HK-2 (cell line): ENCODE measurements around the gene OR5H15.
"Not testable (repeated sequence)": the region's sequence is repeated elsewhere in the genome, so short reads cannot be mapped to it uniquely, and the experiment has no call there.

ENCODE experiments used
- DNase-seq: peaks from one replicate; pipeline ENCODE4 v3.0.0-alpha.2; 2018; ENCODE audit not compliant: unreplicated experiment

Gene OR5H15

GRCh38 chr3:98166396-98166795 lies at the start of gene OR5H15:
Gene OR5H15 (plus strand): TSS chr3:98166696. CDS start chr3:98168700, 2,004 bp downstream.
- no peak for DNase-seq

GRCh38 chr3:98130421-98130820 lies 36.1 kb upstream of the OR5H15 start, which contains the start of gene OR5H1:
Gene OR5H1 (plus strand): TSS chr3:98130721. CDS start chr3:98132698, 1,977 bp downstream.
- no peak for DNase-seq

GRCh38 chr3:98136631-98137030 lies 29.9 kb upstream of the OR5H15 start:
- DNase-seq, result no peak

- not testable (repeated sequence) for DNase-seq
Observed at GRCh38 chr3:98137826-98138557, 28.5 kb upstream of the OR5H15 start.

- no peak for DNase-seq
Observed at GRCh38 chr3:98140531-98140930, 26.0 kb upstream of the OR5H15 start.

- DNase-seq, result no peak
Observed at GRCh38 chr3:98147179-98147578, 19.3 kb upstream of the OR5H15 start, which contains the start of gene OR5H14. Gene OR5H14 (plus strand): TSS chr3:98147479. CDS start chr3:98149386, 1,907 bp downstream.

- no peak for DNase-seq
Observed at GRCh38 chr3:98148751-98149150, 17.7 kb upstream of the OR5H15 start.

GRCh38 chr3:98149456-98149855 lies 17.0 kb upstream of the OR5H15 start:
- DNase-seq, result not testable (repeated sequence)

GRCh38 chr3:98151241-98151640 lies 15.3 kb upstream of the OR5H15 start:
- no peak for DNase-seq

- no peak for DNase-seq
Observed at GRCh38 chr3:98171071-98171470, 4.6 kb downstream of the OR5H15 start.

GRCh38 chr3:98172621-98173020 lies 6.1 kb downstream of the OR5H15 start:
- no peak for DNase-seq

- no peak for DNase-seq
Observed at GRCh38 chr3:98180319-98180890, 13.9 kb downstream of the OR5H15 start.

- no peak for DNase-seq
Observed at GRCh38 chr3:98182196-98182595, 15.7 kb downstream of the OR5H15 start.

GRCh38 chr3:98185180-98185579 lies 18.7 kb downstream of the OR5H15 start:
- DNase-seq, result no peak

- DNase-seq, result no peak
Observed at GRCh38 chr3:98188545-98188944, 22.0 kb downstream of the OR5H15 start.

- not testable (repeated sequence) for DNase-seq
Observed at GRCh38 chr3:98190911-98191310, 24.4 kb downstream of the OR5H15 start.

- DNase-seq, result not testable (repeated sequence)
Observed at GRCh38 chr3:98196293-98196692, 29.8 kb downstream of the OR5H15 start.

GRCh38 chr3:98199020-98199419 lies 32.5 kb downstream of the OR5H15 start:
- no peak for DNase-seq

- no peak for DNase-seq
Observed at GRCh38 chr3:98209244-98209643, 42.7 kb downstream of the OR5H15 start.

- DNase-seq, result no peak
Observed at GRCh38 chr3:98213276-98213675, 46.8 kb downstream of the OR5H15 start.

GRCh38 chr3:98215051-98215450 lies 48.6 kb downstream of the OR5H15 start:
- DNase-seq, result no peak
